ENCODE data around the gene UBTF. TPM values are rescaled to one million over a fixed set of nuclear protein-coding genes. Genes with fewer than 3 reads are reported as not detected.
A peak's percentile ranks its signal among the peaks of the same experiment; 100 is the strongest.

The UBTF gene
- polyA plus RNA-seq, 2 of the 4 experiments (the other 2 are of a cell fraction) = 39.8 to 76.2 TPM

GRCh38 chr17:44164476-44164875 lies 55.0 kb downstream of the UBTF start:
- peaks cover 7% of the 10 kb centered on the region; the same call in 1 of the 3 replicates for H3K4me1 ChIP-seq
- whole genome bisulfite sequencing (ENCODE audit: missing lambda C conversion rate) = 100% methylated on average over 1 of the region's 1 CpG
- H3K4me3 ChIP-seq = no peak overlapping the region
- FAIRE-seq (no peak), DNase-seq (ENCODE audit: low read depth in 1 of 2, low spot score in 1 of 2) (no peak), ATAC-seq (no peak)
- no peaks in the 10 kb centered on the region for H3K9me3 ChIP-seq
- ChIA-PET POLR2A (no interaction called here), CTCF (interaction anchor here (1.8 to 12.8 kb wide), 2 partner anchors 19 to 81 kb away, joined by 5 to 159 read pairs; partner anchors contain the start of gene HROB)
- no peak overlapping the region for H3K4me2 ChIP-seq
- H3K27ac ChIP-seq = no peak overlapping the region
- TF ChIP-seq MAFK (IDR thresholded peaks at IDR 0.05; ENCODE audit: partially characterized antibody) (peak; percentile 72), KDM1A (IDR thresholded peaks at IDR 0.05; ENCODE audit: low read depth) (no peak), FOXS1 (CRISPR knock-in tag; IDR thresholded peaks at IDR 0.05) (no peak), NFE2L2 (conservative IDR thresholded peaks at IDR 0.05; ENCODE audit: low read length) (no peak)

GRCh38 chr17:44159519-44160210 lies 59.8 kb downstream of the UBTF start:
- no peak overlapping the region for H3K4me3 ChIP-seq
- ChIA-PET CTCF (interaction anchor here (1.0 to 8.1 kb wide), 10 partner anchors 9 to 191 kb away, joined by 3 to 88 read pairs (median 4); partner anchors contain the start of genes ASB16 and HROB), POLR2A (no interaction called here)
- H3K4me1 ChIP-seq = no peaks in the 10 kb centered on the region
- peak; percentile 78 for TF ChIP-seq MAFK (IDR thresholded peaks at IDR 0.05; ENCODE audit: partially characterized antibody)
- TF ChIP-seq NFE2L2 (conservative IDR thresholded peaks at IDR 0.05; ENCODE audit: low read length) = no peak
- no peak overlapping the region for H3K27ac ChIP-seq
- ATAC-seq (no peak), FAIRE-seq (no peak), DNase-seq (ENCODE audit: low read depth in 1 of 2, low spot score in 1 of 2) (no peak)
- 89% methylated on average over 15 of the region's 15 CpGs for WGBS (ENCODE audit: missing lambda C conversion rate)
- H3K9me3 ChIP-seq = no peaks in the 10 kb centered on the region
- H3K4me2 ChIP-seq = no peak overlapping the region

DNA sequence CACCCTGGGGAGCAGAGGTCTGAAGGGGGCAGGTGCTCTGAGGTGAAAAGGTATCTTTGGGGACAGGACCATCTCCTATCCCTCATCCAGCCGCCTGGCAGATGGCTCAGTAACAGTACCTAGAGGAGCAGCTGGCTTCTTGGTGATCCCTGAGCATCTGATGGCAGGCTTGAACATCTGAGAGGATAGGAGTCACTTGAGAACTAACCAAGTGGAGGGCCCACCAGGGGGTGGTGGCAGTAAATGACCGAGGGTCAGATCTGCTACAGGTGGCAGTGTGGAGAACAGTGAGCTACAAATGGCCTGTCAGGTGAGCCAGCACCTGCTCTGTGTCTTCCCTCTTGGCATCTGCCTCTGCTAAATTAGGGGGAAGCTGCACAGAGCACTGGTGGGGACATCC lies 64.0 kb downstream of the UBTF start:
- Histone ChIP-seq H3K4me3 (no peak overlapping the region), H3K9me3 (no peaks in the 10 kb centered on the region), H3K27ac (no peak overlapping the region), H3K4me2 (no peak overlapping the region), H3K4me1 (no peaks in the 10 kb centered on the region)
- TF ChIP-seq POLR2AphosphoS2 (conservative IDR thresholded peaks at IDR 0.05; ENCODE audit: low read length) (peak; percentile 72; the same call in 1 of the 2 replicates), PHF8 (IDR thresholded peaks at IDR 0.05; ENCODE audit: borderline replicate concordance, low read depth) (no peak)
- WGBS (ENCODE audit: missing lambda C conversion rate) = 96% methylated on average over 2 of the region's 2 CpGs
- no peak for FAIRE-seq
- ChIA-PET POLR2A (no interaction called here), CTCF (interaction anchor here (1.0 to 8.3 kb wide), 7 partner anchors 14 to 176 kb away, joined by 3 to 88 read pairs (median 6); partner anchors contain the start of genes ASB16 and HROB)
- ATAC-seq = no peak; a peak in 3 of 6 replicates
- DNase-seq (ENCODE audit: low read depth in 1 of 2, low spot score in 1 of 2) = no peak

Small RNA genes lying within 50 kb of the gene (small RNA-seq; reads per million reads assigned to genes)
- gene MIR6782 = 0 reads per million in 6 experiments

Other genes starting within 250 kb of the UBTF start
- gene NAGS, start 215.1 kb downstream of the UBTF start, polyA plus RNA-seq (2011; rRNA removed) = 0.61 and 0.66 TPM in 2 replicates
- 0.76 to 0.88 TPM (median 0.77 TPM) in 3 replicates for gene NAGS, start 215.1 kb downstream of the UBTF start, polyA plus RNA-seq (2017; fragmentation: RNase III; extraction: RNeasy Plus Mini Kit Qiagen cat#74134 plus additional on column Dnase treatment)
- gene TMEM101, start 204.7 kb downstream of the UBTF start, polyA plus RNA-seq (2011; rRNA removed) = 38.2 and 40.3 TPM in 2 replicates
- gene TMEM101, start 204.7 kb downstream of the UBTF start, polyA plus RNA-seq (2017; fragmentation: RNase III; extraction: RNeasy Plus Mini Kit Qiagen cat#74134 plus additional on column Dnase treatment) = 29.6 to 33.5 TPM (median 32.2 TPM) in 3 replicates
- 64.9 and 75.0 TPM in 2 replicates for gene LSM12, start 153.0 kb downstream of the UBTF start, polyA plus RNA-seq (2011; rRNA removed)
- gene LSM12, start 153.0 kb downstream of the UBTF start, polyA plus RNA-seq (2017; fragmentation: RNase III; extraction: RNeasy Plus Mini Kit Qiagen cat#74134 plus additional on column Dnase treatment) = 42.4 to 43.9 TPM (median 43.1 TPM) in 3 replicates
- gene G6PC3, start 148.9 kb downstream of the UBTF start, polyA plus RNA-seq (2011; rRNA removed) = 104 TPM in 2 replicates
- gene G6PC3, start 148.9 kb downstream of the UBTF start, polyA plus RNA-seq (2017; fragmentation: RNase III; extraction: RNeasy Plus Mini Kit Qiagen cat#74134 plus additional on column Dnase treatment) = 122 to 130 TPM (median 128 TPM) in 3 replicates
- 3.1 and 5.7 TPM in 2 replicates for gene HDAC5, start 96.0 kb downstream of the UBTF start, polyA plus RNA-seq (2011; rRNA removed)
- 3.2 to 7.1 TPM (median 4.5 TPM) in 3 replicates for gene HDAC5, start 96.0 kb downstream of the UBTF start, polyA plus RNA-seq (2017; fragmentation: RNase III; extraction: RNeasy Plus Mini Kit Qiagen cat#74134 plus additional on column Dnase treatment)
- 5.4 and 5.6 TPM in 2 replicates for gene HROB, start 77.7 kb downstream of the UBTF start, polyA plus RNA-seq (2011; rRNA removed)
- 6.0 to 7.1 TPM (median 6.8 TPM) in 3 replicates for gene HROB, start 77.7 kb downstream of the UBTF start, polyA plus RNA-seq (2017; fragmentation: RNase III; extraction: RNeasy Plus Mini Kit Qiagen cat#74134 plus additional on column Dnase treatment)
- gene ASB16, start 49.0 kb downstream of the UBTF start, polyA plus RNA-seq (2011; rRNA removed) = 0.05 TPM in 1 of 2 replicates, not detected in the other
- 0.12 to 0.16 TPM (median 0.15 TPM) in 3 replicates for gene ASB16, start 49.0 kb downstream of the UBTF start, polyA plus RNA-seq (2017; fragmentation: RNase III; extraction: RNeasy Plus Mini Kit Qiagen cat#74134 plus additional on column Dnase treatment)
- gene TMUB2, start 32.7 kb downstream of the UBTF start, polyA plus RNA-seq (2011; rRNA removed) = 36.2 and 43.3 TPM in 2 replicates
- gene TMUB2, start 32.7 kb downstream of the UBTF start, polyA plus RNA-seq (2017; fragmentation: RNase III; extraction: RNeasy Plus Mini Kit Qiagen cat#74134 plus additional on column Dnase treatment) = 37.6 to 44.4 TPM (median 42.0 TPM) in 3 replicates
- gene ATXN7L3, start 19.8 kb downstream of the UBTF start, polyA plus RNA-seq (2011; rRNA removed) = 65.7 and 72.7 TPM in 2 replicates
- gene ATXN7L3, start 19.8 kb downstream of the UBTF start, polyA plus RNA-seq (2017; fragmentation: RNase III; extraction: RNeasy Plus Mini Kit Qiagen cat#74134 plus additional on column Dnase treatment) = 54.0 to 66.2 TPM (median 60.5 TPM) in 3 replicates
- 0.03 TPM in 1 of 2 replicates, not detected in the other for gene SLC4A1, start 48.5 kb upstream of the UBTF start, polyA plus RNA-seq (2011; rRNA removed)
- gene SLC4A1, start 48.5 kb upstream of the UBTF start, polyA plus RNA-seq (2017; fragmentation: RNase III; extraction: RNeasy Plus Mini Kit Qiagen cat#74134 plus additional on column Dnase treatment) = not detected in 3 replicates
- 0.45 and 0.57 TPM in 2 replicates for gene RUNDC3A, start 88.9 kb upstream of the UBTF start, polyA plus RNA-seq (2011; rRNA removed)
- gene RUNDC3A, start 88.9 kb upstream of the UBTF start, polyA plus RNA-seq (2017; fragmentation: RNase III; extraction: RNeasy Plus Mini Kit Qiagen cat#74134 plus additional on column Dnase treatment) = 0.21 to 0.48 TPM (median 0.22 TPM) in 3 replicates
- gene SLC25A39, start 105.1 kb upstream of the UBTF start, polyA plus RNA-seq (2011; rRNA removed) = 80.9 and 90.1 TPM in 2 replicates
- gene SLC25A39, start 105.1 kb upstream of the UBTF start, polyA plus RNA-seq (2017; fragmentation: RNase III; extraction: RNeasy Plus Mini Kit Qiagen cat#74134 plus additional on column Dnase treatment) = 147 to 154 TPM (median 150 TPM) in 3 replicates
- 111 and 147 TPM in 2 replicates for gene GRN, start 125.6 kb upstream of the UBTF start, polyA plus RNA-seq (2011; rRNA removed)
- gene GRN, start 125.6 kb upstream of the UBTF start, polyA plus RNA-seq (2017; fragmentation: RNase III; extraction: RNeasy Plus Mini Kit Qiagen cat#74134 plus additional on column Dnase treatment) = 146 to 198 TPM (median 197 TPM) in 3 replicates
- 1.8 and 2.7 TPM in 2 replicates for gene FAM171A2, start 144.2 kb upstream of the UBTF start, polyA plus RNA-seq (2011; rRNA removed)
- 3.0 to 4.2 TPM (median 3.9 TPM) in 3 replicates for gene FAM171A2, start 144.2 kb upstream of the UBTF start, polyA plus RNA-seq (2017; fragmentation: RNase III; extraction: RNeasy Plus Mini Kit Qiagen cat#74134 plus additional on column Dnase treatment)
- 1.3 TPM in 2 replicates for gene ITGA2B, start 170.0 kb upstream of the UBTF start, polyA plus RNA-seq (2011; rRNA removed)
- 2.2 to 4.4 TPM (median 4.1 TPM) in 3 replicates for gene ITGA2B, start 170.0 kb upstream of the UBTF start, polyA plus RNA-seq (2017; fragmentation: RNase III; extraction: RNeasy Plus Mini Kit Qiagen cat#74134 plus additional on column Dnase treatment)